ENCODE results near the gene INTS11. TPM values are rescaled to one million over a fixed set of nuclear protein-coding genes. Genes with fewer than 3 reads are reported as not detected.
A peak's percentile ranks its signal among the peaks of the same experiment; 100 is the strongest.

The INTS11 gene
- total and polyA plus RNA-seq, 2 of the 8 experiments (the other 6 are each of a cell fraction or from before 2014, with no cell fraction given), result 113 to 243 TPM

DNA sequence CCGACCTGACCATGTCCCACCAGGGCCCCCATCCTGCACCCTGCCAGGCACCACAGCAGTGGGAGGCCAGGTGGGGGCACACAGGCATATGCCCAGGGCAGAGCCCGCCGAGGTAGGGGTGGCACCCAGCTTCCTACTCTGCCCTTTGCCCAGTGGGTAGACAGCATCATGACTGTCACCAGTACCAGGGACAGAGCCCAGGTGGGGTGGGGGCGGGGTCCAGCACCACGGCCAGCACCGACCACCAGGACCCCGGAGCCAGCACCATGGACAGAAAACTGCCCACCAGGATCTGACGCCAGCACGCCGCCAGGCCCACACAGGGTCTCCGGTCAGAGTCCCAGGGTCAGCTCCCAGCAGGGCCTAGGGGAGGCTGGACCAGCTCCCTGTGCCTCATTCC, 10.4 kb upstream of the INTS11 start (continued):
- TF ChIP-seq NANOG (IDR thresholded peaks at IDR 0.05; ENCODE audit: insufficient read depth, low read depth, low read length, poor library complexity, severe bottlenecking) (peak; percentile 35), ATF2 (IDR thresholded peaks at IDR 0.05; ENCODE audit: low read length) (peak; percentile 86; the same call in 1 of the 2 replicates), POU5F1 (IDR thresholded peaks at IDR 0.05; ENCODE audit: low read depth, low read length) (no peak), SP2 (IDR thresholded peaks at IDR 0.05; ENCODE audit: low read length) (no peak), GABPA (IDR thresholded peaks at IDR 0.05; ENCODE audit: borderline replicate concordance, insufficient read depth, low read length) (peak; percentile 81; the same call in 1 of the 2 replicates), SRF (IDR thresholded peaks at IDR 0.05; ENCODE audit: low read depth, low read length) (0 out of 2 replicates have a peak, but pooled peaks have one; percentile 16), CREB1 (IDR thresholded peaks at IDR 0.05) (peak; percentile 67), POLR2AphosphoS5 (IDR thresholded peaks at IDR 0.05; ENCODE audit: low read depth, low read length) (no peak), SIN3A (conservative IDR thresholded peaks at IDR 0.05 in 1 of 2, IDR thresholded peaks at IDR 0.05 in 1 of 2; ENCODE audit: low read depth in 1 of 2, low read length in 2 of 2) (peak; percentile 100), E2F6 (IDR thresholded peaks at IDR 0.05) (no peak), TAF7 (optimal IDR thresholded peaks at IDR 0.05; ENCODE audit: borderline replicate concordance, low read depth, low read length) (peak; percentile 98), KDM1A (IDR thresholded peaks at IDR 0.05; ENCODE audit: borderline replicate concordance, low read length) (no peak), HDAC2 (IDR thresholded peaks at IDR 0.05; ENCODE audit: borderline replicate concordance in 1 of 2, low read depth in 2 of 2, low read length in 2 of 2) (peak; percentile 99 to 100), HDAC6 (IDR thresholded peaks at IDR 0.05; ENCODE audit: low read depth, low read length) (no peak), YY1 (IDR thresholded peaks at IDR 0.05; ENCODE audit: low read depth, low read length) (no peak), RNF2 (IDR thresholded peaks at IDR 0.05; ENCODE audit: borderline replicate concordance, low read depth, low read length, missing control alignments, poor library complexity, severe bottlenecking) (no peak), RAD21 (IDR thresholded peaks at IDR 0.05 in 1 of 2, conservative IDR thresholded peaks at IDR 0.05 in 1 of 2; ENCODE audit: low read depth in 2 of 2, low read length in 2 of 2) (peak in 1 of 2 experiments; percentile 25; a peak in 1 of 4 replicates)
- TF ChIP-seq, protein P1, sequence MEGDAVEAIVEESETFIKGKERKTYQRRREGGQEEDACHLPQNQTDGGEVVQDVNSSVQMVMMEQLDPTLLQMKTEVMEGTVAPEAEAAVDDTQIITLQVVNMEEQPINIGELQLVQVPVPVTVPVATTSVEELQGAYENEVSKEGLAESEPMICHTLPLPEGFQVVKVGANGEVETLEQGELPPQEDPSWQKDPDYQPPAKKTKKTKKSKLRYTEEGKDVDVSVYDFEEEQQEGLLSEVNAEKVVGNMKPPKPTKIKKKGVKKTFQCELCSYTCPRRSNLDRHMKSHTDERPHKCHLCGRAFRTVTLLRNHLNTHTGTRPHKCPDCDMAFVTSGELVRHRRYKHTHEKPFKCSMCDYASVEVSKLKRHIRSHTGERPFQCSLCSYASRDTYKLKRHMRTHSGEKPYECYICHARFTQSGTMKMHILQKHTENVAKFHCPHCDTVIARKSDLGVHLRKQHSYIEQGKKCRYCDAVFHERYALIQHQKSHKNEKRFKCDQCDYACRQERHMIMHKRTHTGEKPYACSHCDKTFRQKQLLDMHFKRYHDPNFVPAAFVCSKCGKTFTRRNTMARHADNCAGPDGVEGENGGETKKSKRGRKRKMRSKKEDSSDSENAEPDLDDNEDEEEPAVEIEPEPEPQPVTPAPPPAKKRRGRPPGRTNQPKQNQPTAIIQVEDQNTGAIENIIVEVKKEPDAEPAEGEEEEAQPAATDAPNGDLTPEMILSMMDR (IDR thresholded peaks at IDR 0.05; ENCODE audit: control extremely low read depth in 1 of 3, insufficient read depth in 1 of 3, low read depth in 1 of 3, low read length in 3 of 3), result peak in 1 of 3 experiments; percentile 8; a peak in 1 of 4 replicates

Data from H1 (cell line).